Lung (tissue), 12 donors: ENCODE data around the gene ARHGAP15. TPM values are rescaled to one million over a fixed set of nuclear protein-coding genes. Genes with fewer than 3 reads are reported as not detected.

Source experiments
- ATAC-seq: fragments of 200-7000 bp; cut with Tn5 transposase; one replicate; pipeline ENCODE4 v1.9.1; 2020; ENCODE audit warnings: moderate number of reproducible peaks; ENCODE audit not compliant: insufficient read depth, low FRiP score
- DNase-seq, 3 donors: peaks; one replicate each; pipeline ENCODE4 v3.0.0-alpha.2; 2013 to 2017
- H3K27ac ChIP-seq, 2 donors: one replicate each; pipeline ENCODE4 v1.5.1; 2013; ENCODE audit warnings: mild to moderate bottlenecking in 2 of 2, moderate library complexity in 2 of 2, control low read depth in 1 of 2, inconsistent platforms in 1 of 2, low read depth in 1 of 2, low read length in 1 of 2
- H3K27me3 ChIP-seq, 3 donors: one replicate each; pipeline ENCODE4 v1.5.1; 2013; ENCODE audit warnings: low read length in 2 of 3; ENCODE audit not compliant: control insufficient read depth in 3 of 3, insufficient read depth in 3 of 3
- H3K36me3 ChIP-seq, 4 donors: one replicate each; pipeline ENCODE4 v1.5.1; 2013; ENCODE audit warnings: low read length in 4 of 4, mild to moderate bottlenecking in 1 of 4, moderate library complexity in 1 of 4; ENCODE audit not compliant: control insufficient read depth in 4 of 4, insufficient read depth in 4 of 4
- H3K4me1 ChIP-seq, 5 donors: one replicate each; pipeline ENCODE4 v1.5.1; 2013; ENCODE audit warnings: low read length in 5 of 5, mild to moderate bottlenecking in 2 of 5, moderate library complexity in 1 of 5; ENCODE audit not compliant: control insufficient read depth in 5 of 5, insufficient read depth in 5 of 5
- H3K4me3 ChIP-seq: one replicate; pipeline ENCODE4 v1.5.1; 2013; ENCODE audit warnings: mild to moderate bottlenecking, control low read depth, moderate library complexity
- H3K9ac ChIP-seq, 2 donors: one replicate each; pipeline ENCODE4 v1.5.1; 2013; ENCODE audit warnings: low read length in 2 of 2, control low read depth in 1 of 2; ENCODE audit not compliant: insufficient read depth in 1 of 2
- H3K9me3 ChIP-seq, 4 donors: one replicate each; pipeline ENCODE4 v1.5.1; 2013; ENCODE audit warnings: low read length in 3 of 4, mild to moderate bottlenecking in 1 of 4, moderate library complexity in 1 of 4; ENCODE audit not compliant: control insufficient read depth in 4 of 4, insufficient read depth in 3 of 4
- WGBS, 2 donors: extraction: QIAGEN DNeasy Blood & Tissue Kit; methylation state at CpG; one replicate each; pipeline ENCODE4 v1.1.7; 2013; 5-methylcytosine and 5-hydroxymethylcytosine counted together
- polyA plus RNA-seq, 2 donors: library from polyadenylated mRNA; stranded (reverse); fragments of 200-250 nt; gene quantifications; one replicate each; pipeline ENCODE4 v1.2.1, GENCODE V29; 2013
- total RNA-seq, 2 donors: library from RNA; depleted of rRNA in 1 of 2; stranded (reverse); fragments of >200 nt in 1 of 2; gene quantifications; one replicate each; pipeline ENCODE4 v1.2.1, GENCODE V29; 2014 to 2021
- TF ChIP-seq, protein P1 (sequence below): IDR thresholded peaks from 2 replicates; pipeline ENCODE4 v1.5.1; 2012; ENCODE audit warnings: mild to moderate bottlenecking; ENCODE audit errors: control extremely low read depth, extremely low read depth
- donor health status: control.
- donor health status: control.
- donor health status: Bipolar disorder and iron deficiency.
- donor health status: healthy.
- donor health status: DM: yes; HTN: yes; CAD: no.

ARHGAP15 gene
- total and polyA plus RNA-seq, 4 donors = 5.9 to 74.3 (median 13.2) TPM

- 44 to 66% methylated on average over 2 of the region's 2 CpGs for WGBS, 2 donors
- Histone ChIP-seq H3K27ac (peak overlapping the region in 1 of 2 donors; percentile 29), H3K9me3 (no peaks in the 10 kb centered on the region), H3K4me3 (no peak overlapping the region), H3K27me3 (no peaks in the 10 kb centered on the region), H3K4me1 (peaks cover 0 to 82% (median 27%) of the 10 kb centered on the region in 5 donors), H3K36me3 (no peaks in the 10 kb centered on the region), H3K9ac (no peak overlapping the region)
- DNase-seq (peak; percentile 44 to 98 (median 97)), ATAC-seq (peak; percentile 20)
- TF ChIP-seq, protein P1, sequence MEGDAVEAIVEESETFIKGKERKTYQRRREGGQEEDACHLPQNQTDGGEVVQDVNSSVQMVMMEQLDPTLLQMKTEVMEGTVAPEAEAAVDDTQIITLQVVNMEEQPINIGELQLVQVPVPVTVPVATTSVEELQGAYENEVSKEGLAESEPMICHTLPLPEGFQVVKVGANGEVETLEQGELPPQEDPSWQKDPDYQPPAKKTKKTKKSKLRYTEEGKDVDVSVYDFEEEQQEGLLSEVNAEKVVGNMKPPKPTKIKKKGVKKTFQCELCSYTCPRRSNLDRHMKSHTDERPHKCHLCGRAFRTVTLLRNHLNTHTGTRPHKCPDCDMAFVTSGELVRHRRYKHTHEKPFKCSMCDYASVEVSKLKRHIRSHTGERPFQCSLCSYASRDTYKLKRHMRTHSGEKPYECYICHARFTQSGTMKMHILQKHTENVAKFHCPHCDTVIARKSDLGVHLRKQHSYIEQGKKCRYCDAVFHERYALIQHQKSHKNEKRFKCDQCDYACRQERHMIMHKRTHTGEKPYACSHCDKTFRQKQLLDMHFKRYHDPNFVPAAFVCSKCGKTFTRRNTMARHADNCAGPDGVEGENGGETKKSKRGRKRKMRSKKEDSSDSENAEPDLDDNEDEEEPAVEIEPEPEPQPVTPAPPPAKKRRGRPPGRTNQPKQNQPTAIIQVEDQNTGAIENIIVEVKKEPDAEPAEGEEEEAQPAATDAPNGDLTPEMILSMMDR = no peak
Measured at GRCh38 chr2:143524119-143524553, 394.9 kb downstream of the ARHGAP15 start.

DNA sequence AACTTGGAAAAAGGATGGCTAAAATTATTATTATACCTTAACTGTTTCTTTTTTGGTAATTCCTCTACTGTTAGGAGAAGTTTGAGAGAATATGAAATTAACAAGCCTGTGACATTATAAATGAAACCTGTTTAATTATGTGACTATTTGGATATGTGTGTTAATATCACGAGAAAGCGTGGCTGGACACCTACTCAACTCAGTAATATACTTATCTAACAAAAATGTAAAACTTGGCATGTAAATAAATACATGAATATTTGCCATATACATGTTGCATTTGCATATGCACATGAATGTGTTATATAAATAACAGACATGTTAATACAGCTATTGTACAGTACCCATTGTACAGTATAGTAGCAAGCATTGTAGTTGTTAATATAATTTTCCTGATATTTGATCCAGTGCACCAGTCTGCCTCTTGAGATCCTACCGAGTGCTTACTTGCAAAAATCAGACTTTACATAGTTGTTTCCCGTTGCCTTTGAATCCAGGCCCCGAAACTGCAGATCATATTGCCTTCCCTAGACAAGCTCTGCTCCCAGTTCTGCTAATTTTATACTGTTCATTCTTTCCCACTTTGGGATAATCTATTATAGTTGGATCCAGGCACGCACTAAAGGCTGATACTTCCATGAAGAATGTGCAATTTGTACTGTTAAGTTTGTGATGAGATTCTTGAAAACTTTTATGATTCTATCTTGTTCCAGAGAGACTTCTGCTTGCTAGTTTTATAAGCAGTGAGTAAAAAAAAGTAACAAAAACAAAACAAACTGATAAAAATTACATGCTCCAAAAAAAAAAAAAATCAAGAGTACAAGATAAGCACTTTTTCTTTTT is 395.6 kb downstream of the ARHGAP15 start:
- Histone ChIP-seq H3K27ac (no peak overlapping the region), H3K4me1 (peaks cover 0 to 77% (median 27%) of the 10 kb centered on the region in 5 donors), H3K36me3 (no peaks in the 10 kb centered on the region), H3K4me3 (no peak overlapping the region), H3K9me3 (no peaks in the 10 kb centered on the region), H3K27me3 (no peaks in the 10 kb centered on the region), H3K9ac (peak overlapping the region in 1 of 2 donors; percentile 57)
- TF ChIP-seq, protein P1 = no peak
- 73 to 80% methylated on average over 6 of the region's 6 CpGs for WGBS, 2 donors
- DNase-seq = peak; percentile 44 to 87 (median 85)
- ATAC-seq = no peak

DNA sequence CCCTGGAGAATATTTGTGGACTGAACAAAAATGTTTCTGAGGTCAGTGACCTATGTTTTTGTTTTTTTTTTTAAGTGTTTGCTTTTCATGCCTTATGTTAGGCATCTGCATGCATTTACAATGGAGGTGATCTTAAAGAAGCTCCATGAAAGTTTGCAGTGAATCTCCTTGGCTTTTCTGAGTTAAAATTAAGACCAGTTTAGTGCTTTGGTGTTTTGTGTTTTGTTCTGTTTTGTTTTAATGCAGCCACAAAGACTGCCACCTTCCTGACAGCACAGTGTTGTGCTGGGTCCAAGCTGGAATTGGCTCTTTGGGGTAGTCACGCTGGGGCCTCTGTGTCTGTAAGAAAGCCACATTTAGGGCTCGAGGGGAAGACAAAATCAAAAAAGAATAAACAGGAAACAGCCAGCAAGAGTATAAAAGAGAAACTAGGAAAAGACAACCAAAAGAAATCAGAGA is 396.2 kb downstream of the ARHGAP15 start:
- Histone ChIP-seq H3K4me3 (no peak overlapping the region), H3K9ac (no peak overlapping the region), H3K36me3 (no peaks in the 10 kb centered on the region), H3K27ac (peak overlapping the region; percentile 26 to 75), H3K27me3 (no peaks in the 10 kb centered on the region), H3K4me1 (peaks cover 0 to 71% (median 27%) of the 10 kb centered on the region in 5 donors), H3K9me3 (no peaks in the 10 kb centered on the region)
- ATAC-seq (no peak), DNase-seq (peak; percentile 39 to 86 (median 79))
- TF ChIP-seq, protein P1 = no peak
- 29 to 32% methylated on average over 2 of the region's 2 CpGs for WGBS, 2 donors
